ENCODE results near the gene CYP24A1.

- TF ChIP-seq CTCF (IDR thresholded peaks at IDR 0.05; ENCODE audit: borderline replicate concordance, extremely low read depth, low read length, poor library complexity, severe bottlenecking) (no peak), EZH2 (IDR thresholded peaks at IDR 0.05; ENCODE audit: borderline replicate concordance, low read depth, low read length, severe bottlenecking) (no peak)
Observed at GRCh38 chr20:54200487-54201267, 26.9 kb upstream of the CYP24A1 start.
